Thyroid gland (tissue), 4 donors: ENCODE measurements around the gene DKK3. TPM values are rescaled to one million over a fixed set of nuclear protein-coding genes. Genes with fewer than 3 reads are reported as not detected.

Source experiments
- DNase-seq, 2 donors: peaks; one replicate each; pipeline ENCODE4 v3.0.0-alpha.2; 2019
- H3K27ac ChIP-seq, 3 donors: fragments of 200-600 bp; sonication (generic); 1 replicate in 2 of 3; 2 replicates in 1 of 3; pipeline ENCODE4 v1.5.1; 2016 to 2019; ENCODE audit warnings: mild to moderate bottlenecking in 1 of 3, moderate library complexity in 1 of 3
- H3K27me3 ChIP-seq: fragments of 200-600 bp; sonication (generic); one replicate; pipeline ENCODE4 v1.5.1; 2019
- H3K36me3 ChIP-seq, 2 donors: fragments of 200-600 bp; sonication (generic); one replicate each; pipeline ENCODE4 v1.5.1; 2016 to 2019
- H3K4me1 ChIP-seq, 2 donors: fragments of 200-600 bp; sonication (generic); one replicate each; pipeline ENCODE4 v1.5.1; 2017 to 2019
- H3K4me3 ChIP-seq, 3 donors: fragments of 200-600 bp; sonication (generic); replicated peaks in 1 of 3; 1 replicate in 2 of 3; 2 replicates in 1 of 3; pipeline ENCODE4 v1.5.1; 2016; ENCODE audit warnings: mild to moderate bottlenecking in 1 of 3
- H3K9me3 ChIP-seq: fragments of 200-600 bp; sonication (generic); one replicate; pipeline ENCODE4 v1.5.1; 2017
- POLR2A ChIP-seq, 2 donors: fragments of 450-650 bp; IDR thresholded peaks; one replicate each; pipeline ENCODE4 v1.6.1; 2017; ENCODE audit warnings: antibody characterized with exemption in 2 of 2, mild to moderate bottlenecking in 2 of 2, moderate library complexity in 1 of 2
- WGBS, 2 donors: methylation state at CpG; one replicate each; pipeline ENCODE4 v1.1.5; 2017; 5-methylcytosine and 5-hydroxymethylcytosine counted together
- intact Hi-C: fragments of 100-400 bp; cut with DNase I; formaldehyde crosslinking; loops from one replicate; pipeline ENCODE4 v1.15.1; 2023
- total RNA-seq, 4 donors: library from RNA; depleted of rRNA; stranded (reverse); fragments of >200 nt; gene quantifications; one replicate each; pipeline ENCODE4 v1.2.3, GENCODE V29; 2016
- TF ChIP-seq, protein P1 (sequence below), 6 experiments: fragments of 200-600 bp in 3 of 6; fragments of 450-650 bp in 3 of 6; sonication (generic) in 3 of 6; IDR thresholded peaks; one replicate each; pipeline ENCODE4 v1.5.1; 2016 to 2019; ENCODE audit warnings: antibody characterized with exemption in 6 of 6, mild to moderate bottlenecking in 2 of 6, inconsistent platforms in 1 of 6, moderate library complexity in 1 of 6

The DKK3 gene
- total RNA-seq, 4 donors from 2014 or later, result 15.1 to 72.0 (median 27.3) TPM

DNA sequence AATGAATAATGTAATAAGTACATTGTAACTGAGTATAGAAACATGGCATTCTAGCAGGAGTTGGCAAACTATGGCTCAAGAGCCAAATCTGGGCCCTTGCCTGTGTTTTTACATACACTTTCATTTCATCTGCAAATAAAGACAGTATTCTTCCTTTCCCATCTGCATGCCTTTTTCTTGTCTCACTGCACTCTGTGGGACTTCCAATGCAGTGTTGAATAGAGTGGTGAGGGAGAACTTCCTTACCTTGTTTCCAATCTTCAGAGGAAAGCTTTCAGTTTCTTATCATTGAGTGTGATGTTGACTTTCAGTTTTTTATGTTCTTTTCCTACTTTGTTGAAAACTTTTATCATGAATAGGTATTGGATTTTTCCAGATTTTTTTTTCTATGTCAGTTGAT, 84.6 kb downstream of the DKK3 start:
- intact Hi-C loops, result loop anchor here (10.0 kb wide), 1 partner anchor 361 kb away; no protein-coding TSS in a partner anchor
- TF ChIP-seq POLR2A (IDR thresholded peaks at IDR 0.05), result no peak
- TF ChIP-seq, protein P1, sequence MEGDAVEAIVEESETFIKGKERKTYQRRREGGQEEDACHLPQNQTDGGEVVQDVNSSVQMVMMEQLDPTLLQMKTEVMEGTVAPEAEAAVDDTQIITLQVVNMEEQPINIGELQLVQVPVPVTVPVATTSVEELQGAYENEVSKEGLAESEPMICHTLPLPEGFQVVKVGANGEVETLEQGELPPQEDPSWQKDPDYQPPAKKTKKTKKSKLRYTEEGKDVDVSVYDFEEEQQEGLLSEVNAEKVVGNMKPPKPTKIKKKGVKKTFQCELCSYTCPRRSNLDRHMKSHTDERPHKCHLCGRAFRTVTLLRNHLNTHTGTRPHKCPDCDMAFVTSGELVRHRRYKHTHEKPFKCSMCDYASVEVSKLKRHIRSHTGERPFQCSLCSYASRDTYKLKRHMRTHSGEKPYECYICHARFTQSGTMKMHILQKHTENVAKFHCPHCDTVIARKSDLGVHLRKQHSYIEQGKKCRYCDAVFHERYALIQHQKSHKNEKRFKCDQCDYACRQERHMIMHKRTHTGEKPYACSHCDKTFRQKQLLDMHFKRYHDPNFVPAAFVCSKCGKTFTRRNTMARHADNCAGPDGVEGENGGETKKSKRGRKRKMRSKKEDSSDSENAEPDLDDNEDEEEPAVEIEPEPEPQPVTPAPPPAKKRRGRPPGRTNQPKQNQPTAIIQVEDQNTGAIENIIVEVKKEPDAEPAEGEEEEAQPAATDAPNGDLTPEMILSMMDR (IDR thresholded peaks at IDR 0.05), result no peak
- no peak for DNase-seq

DNA sequence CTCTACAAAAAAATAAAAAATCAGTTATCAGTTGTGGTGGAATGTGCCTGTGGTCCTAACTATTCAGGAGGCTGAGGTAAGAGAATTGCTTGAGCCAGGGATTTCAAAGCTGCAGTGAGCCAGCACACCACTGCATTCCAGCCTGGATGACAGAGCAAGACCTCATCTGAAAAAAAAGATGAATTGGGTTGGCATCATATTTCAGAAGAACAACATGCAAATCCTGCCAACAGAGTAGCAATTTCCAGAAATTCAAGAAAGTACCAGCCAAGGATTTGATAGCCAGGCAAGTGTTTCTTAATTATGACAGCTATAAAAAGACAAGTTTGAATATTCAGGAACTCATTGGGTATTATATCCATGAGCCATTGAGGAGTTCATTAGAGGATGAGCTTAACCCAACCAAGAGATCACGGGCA, 91.4 kb downstream of the DKK3 start:
- intact Hi-C loops, result no loop called here
- TF ChIP-seq, protein P1 (IDR thresholded peaks at IDR 0.05), result no peak
- TF ChIP-seq POLR2A (IDR thresholded peaks at IDR 0.05), result no peak
- Histone ChIP-seq H3K4me1 (peaks cover 0 to 5% of the 10 kb centered on the region in 2 donors), H3K27me3 (no peaks in the 10 kb centered on the region), H3K36me3 (no peaks in the 10 kb centered on the region), H3K4me3 (no peak overlapping the region), H3K9me3 (no peaks in the 10 kb centered on the region), H3K27ac (no peak overlapping the region)
- peak in 1 of 2 donors; percentile 9 for DNase-seq
- 97 to 100% methylated on average over 1 of the region's 1 CpG for WGBS, 2 donors

More for the DNA sequence above, 84.6 kb downstream of the DKK3 start:
- H3K4me3 ChIP-seq, result no peak overlapping the region
- H3K9me3 ChIP-seq, result no peaks in the 10 kb centered on the region
- H3K4me1 ChIP-seq, result no peaks in the 10 kb centered on the region
- no peak overlapping the region for H3K27ac ChIP-seq
- H3K36me3 ChIP-seq, result no peaks in the 10 kb centered on the region
- no peaks in the 10 kb centered on the region for H3K27me3 ChIP-seq

DNA sequence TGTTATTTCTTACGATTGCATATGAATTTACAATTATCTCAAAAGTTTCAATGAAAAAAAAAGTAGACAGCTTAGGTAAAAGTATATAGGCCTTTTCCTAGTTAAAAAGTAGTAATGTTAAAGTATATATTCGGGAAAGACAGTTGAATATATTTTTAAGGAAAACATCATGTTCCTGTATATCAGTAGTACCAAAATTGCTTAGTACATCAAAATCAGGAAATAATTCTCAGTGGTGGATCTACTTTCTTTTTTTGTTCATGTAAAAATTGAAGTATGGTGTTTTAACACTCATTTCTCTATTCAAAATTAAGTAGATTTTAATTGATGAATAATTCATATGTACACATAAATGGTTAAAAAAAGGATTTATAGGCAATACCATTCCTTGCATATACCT, 92.8 kb downstream of the DKK3 start:
- WGBS, 2 donors, result 98% methylated on average over 2 of the region's 2 CpGs
- H3K27ac ChIP-seq, result no peak overlapping the region
- no peak for DNase-seq
- TF ChIP-seq, protein P1 (IDR thresholded peaks at IDR 0.05), result no peak
- TF ChIP-seq POLR2A (IDR thresholded peaks at IDR 0.05), result no peak
- H3K4me3 ChIP-seq, result no peak overlapping the region
- no peaks in the 10 kb centered on the region for H3K27me3 ChIP-seq
- no peaks in the 10 kb centered on the region for H3K9me3 ChIP-seq
- no peaks in the 10 kb centered on the region for H3K36me3 ChIP-seq
- intact Hi-C loops, result no loop called here
- peaks cover 0 to 5% of the 10 kb centered on the region in 2 donors for H3K4me1 ChIP-seq

DNA sequence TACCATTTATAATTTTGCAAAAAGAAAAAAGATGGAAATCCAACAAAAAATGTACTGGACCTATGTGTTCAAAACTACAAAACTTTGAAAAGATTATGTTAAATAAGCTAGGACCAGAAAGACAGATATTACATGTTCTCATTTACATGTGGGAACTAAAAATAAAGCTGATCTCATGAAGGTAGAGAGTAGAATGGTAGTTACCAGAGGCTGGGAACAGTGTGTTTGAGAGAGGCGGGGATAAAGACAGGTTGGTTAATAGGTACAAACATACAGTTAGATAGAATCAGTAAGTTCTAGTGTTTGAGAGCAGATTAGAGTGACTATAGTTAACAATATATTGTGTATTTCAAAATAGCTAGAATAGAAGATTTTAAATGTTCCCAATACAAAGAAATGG, 95.0 kb downstream of the DKK3 start:
- WGBS, 2 donors, result 95 to 96% methylated on average over 1 of the region's 1 CpG
- intact Hi-C loops, result no loop called here
- no peaks in the 10 kb centered on the region for H3K9me3 ChIP-seq
- no peak overlapping the region for H3K27ac ChIP-seq
- peaks cover 0 to 5% of the 10 kb centered on the region in 2 donors for H3K4me1 ChIP-seq
- no peaks in the 10 kb centered on the region for H3K36me3 ChIP-seq
- TF ChIP-seq POLR2A (IDR thresholded peaks at IDR 0.05), result no peak
- TF ChIP-seq, protein P1 (IDR thresholded peaks at IDR 0.05), result no peak
- DNase-seq, result no peak
- H3K27me3 ChIP-seq, result no peaks in the 10 kb centered on the region
- no peak overlapping the region for H3K4me3 ChIP-seq

Other genes with a start within 250 kb of the DKK3 start
- gene USP47, start 166.7 kb downstream of the DKK3 start, total RNA-seq, result 100 to 1,000 TPM in 1 of 4 donors, 10 to 100 TPM in 3; 85.2 to 154 (median 94.5) TPM
- gene MICAL2, start 102.0 kb upstream of the DKK3 start, total RNA-seq, result 10 to 100 TPM; 27.4 to 63.6 (median 51.9) TPM